Anterior cingulate cortex (tissue), 58 donors: ENCODE measurements around the gene ONECUT2.
A peak's percentile ranks its signal among the peaks of the same experiment; 100 is the strongest.
"Not testable (repeated sequence)": the region's sequence is repeated elsewhere in the genome, so short reads cannot be mapped to it uniquely, and the experiment has no call there.

Experiments used
- DNase-seq, 58 donors: peaks; one replicate each; lab custom pipeline; 2025; lab: John Stamatoyannopoulos, UW

Gene ONECUT2

DNA sequence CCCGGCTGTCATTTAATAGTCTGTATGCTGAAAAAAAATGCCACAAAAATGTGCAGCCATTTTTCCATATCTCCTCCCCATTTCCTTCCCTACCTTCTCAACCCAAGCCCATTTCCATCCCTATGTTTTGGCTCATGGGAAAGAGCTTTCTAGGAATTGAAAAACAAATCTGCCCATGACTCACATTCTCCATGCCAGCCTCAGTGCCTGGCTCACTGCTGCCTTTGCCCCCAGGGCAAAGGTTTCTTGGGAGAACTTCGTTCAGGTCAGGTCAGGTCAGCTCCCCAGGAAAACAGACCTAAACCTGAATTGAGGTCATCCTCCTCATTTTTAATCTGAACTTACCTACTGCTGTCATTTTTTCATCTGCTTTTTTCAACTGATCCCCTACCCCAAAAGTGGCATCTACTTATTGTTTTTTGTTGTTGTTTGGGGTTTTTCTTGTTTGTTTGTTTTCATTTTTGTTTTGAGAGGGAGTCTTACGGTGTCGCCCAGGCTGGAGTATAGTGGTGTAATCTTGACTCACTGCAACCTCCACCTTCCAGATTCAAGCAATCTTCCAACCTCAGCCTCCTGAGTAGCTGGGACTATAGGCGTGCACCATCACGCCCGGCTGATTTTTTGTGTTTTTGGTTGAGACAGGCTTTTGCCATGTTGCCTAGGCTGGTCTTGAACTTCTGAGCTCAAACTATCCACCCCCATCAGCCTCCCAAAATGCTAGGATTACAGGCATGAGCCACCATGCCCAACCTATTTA lies 84.7 kb downstream of the ONECUT2 start:
- DNase-seq = no peak

- not testable (repeated sequence) for DNase-seq
Measured at GRCh38 chr18:57522348-57522747, 87.2 kb downstream of the ONECUT2 start.

DNA sequence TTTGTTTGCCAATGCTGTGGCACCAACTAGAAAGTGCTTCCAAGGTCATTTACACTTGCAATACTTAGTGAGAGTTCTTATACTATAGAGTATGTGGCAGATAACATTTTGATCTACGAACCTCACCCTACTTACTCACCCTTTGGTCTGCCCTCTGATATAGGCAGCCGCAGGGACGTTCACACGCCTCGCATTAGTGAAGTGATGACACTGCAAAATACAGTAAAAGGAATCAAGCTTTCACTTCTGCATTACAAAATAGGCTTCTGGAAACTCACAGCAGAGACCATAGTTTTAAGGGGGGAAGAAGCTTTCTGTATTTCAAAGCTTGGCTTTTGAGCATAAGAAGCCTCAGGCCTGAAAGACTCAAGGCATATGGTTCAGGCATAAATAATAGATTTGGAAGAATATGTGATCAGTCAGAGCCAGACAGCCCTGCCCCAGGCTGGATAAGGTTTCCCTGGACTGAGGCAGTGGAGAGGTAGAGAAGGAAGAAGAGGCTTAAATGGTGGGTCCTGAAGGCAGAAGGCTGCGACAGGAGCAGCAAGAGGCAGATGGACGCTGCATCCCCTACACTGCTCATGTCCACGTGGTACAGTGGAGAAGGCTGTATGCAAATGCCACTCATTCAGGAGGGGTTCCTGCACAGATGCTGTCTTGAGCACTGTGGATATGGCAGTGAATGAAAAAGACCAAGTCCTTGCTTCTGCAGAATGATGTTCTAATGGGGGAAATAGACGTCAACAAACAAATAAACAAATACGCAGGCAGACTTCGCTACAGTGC lies 88.2 kb downstream of the ONECUT2 start:
- peak in 3 of 58 donors; percentile 0 to 4 (median 4) for DNase-seq

DNA sequence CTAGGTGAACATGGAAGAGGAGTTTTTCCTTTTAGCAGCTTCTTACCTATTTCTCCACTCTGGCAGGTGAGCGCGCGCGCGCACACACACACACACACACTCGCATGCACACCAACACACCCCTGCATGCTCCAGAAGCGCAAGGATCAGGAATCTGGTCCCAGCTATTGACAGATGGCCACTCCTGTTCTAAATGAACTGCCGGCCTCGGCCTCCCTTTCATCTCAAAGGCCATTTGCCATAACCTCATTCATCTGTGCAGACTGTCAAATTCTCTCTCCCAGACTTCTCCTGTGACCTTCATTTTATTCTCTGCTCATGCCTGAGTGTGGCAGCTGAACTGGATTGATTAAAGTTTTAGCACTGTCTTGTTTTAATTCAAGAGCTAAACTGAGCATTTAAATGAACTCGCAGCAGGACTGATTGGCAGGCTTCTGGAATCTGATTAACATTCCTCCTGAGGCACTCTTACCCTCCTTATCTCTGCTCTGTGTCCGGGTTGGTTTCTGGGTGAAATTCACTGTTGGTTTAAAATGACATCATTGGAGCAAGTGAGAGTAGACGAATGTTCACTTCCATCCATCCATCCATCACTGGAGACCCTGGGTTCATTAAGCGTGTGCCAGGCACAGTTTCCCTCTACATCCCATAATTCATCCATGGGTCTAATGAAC lies 92.5 kb downstream of the ONECUT2 start:
- no peak for DNase-seq

- no peak for DNase-seq
Measured at GRCh38 chr18:57529151-57529550, 94.0 kb downstream of the ONECUT2 start.

DNA sequence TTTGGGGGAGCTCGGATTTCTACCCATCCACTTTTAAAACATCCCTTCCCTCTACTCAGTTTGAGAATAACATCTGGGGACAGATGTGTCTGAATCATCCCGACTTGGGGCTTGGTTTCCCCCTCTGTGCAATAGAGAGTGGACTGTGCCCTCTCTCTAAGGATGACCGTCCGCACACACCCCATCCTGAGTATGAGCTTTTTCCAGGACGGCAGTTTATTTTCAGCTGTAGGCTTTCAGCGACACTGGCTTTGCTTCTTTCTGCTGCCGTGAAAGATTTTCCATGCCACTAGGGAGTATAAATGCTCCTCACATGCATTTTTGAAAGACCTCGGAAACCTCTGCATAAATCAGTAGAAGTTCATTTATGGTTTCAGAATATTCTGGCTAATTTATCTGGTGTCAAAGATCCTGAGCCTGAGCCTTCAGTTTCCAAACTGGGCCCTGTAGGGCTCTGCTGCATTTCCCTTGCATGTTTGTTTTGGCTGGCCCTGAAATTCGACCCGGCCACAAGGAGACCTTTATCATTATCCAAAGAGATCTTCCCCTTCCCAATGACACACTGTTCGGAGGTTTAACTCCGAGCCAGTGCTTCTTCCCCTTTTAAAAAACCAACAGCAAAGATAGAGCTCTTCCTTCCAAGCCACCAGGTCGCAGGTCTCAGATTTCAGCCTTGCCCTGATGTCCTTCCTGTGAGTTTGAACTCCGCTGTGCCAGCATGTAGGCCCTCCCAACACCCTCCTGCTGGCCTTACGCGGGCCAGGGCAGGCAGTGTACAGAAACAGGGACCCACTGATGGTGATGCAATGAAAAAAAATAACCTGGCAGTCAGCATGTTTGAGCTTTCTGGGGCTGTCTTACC lies 98.1 kb downstream of the ONECUT2 start:
- no peak for DNase-seq

- no peak for DNase-seq
Measured at GRCh38 chr18:57533868-57534510, 98.8 kb downstream of the ONECUT2 start.

DNA sequence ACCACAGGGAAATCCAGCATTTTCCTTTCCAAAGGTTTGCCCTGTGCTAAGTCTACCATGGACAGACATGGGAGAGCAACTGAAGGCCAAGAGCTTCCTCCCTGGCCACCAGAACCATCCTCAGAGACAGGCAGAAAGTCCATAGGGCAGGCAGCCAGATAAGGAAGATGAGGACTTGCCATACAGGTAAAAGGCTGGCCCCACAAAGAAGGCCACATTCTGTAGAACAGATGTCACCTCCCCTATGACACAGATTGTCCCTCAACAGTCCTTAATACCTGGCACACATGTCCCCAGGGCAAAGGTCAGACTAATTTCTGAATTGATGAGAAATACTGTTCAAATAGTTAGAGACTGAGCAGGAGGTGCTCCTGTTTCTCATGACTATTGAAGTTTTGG lies 99.3 kb downstream of the ONECUT2 start:
- no peak for DNase-seq

DNA sequence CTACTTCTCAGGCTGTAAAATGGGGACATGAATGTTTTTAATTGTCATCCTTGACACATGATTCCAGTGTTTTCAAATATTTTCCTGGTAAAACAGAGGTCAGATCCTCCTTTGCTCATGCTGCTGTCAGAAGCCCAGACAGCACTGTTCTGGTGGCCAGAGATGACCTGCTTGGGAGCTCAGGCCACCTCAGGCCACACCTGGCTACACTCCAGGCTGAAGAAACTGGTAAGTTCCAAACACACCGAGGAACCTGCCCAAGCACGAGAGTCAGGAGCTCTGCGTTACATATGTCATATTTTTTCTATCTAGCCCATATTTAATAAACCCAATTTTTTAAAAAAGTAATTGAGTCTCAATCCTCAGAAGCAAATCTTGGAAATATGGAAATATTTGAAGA lies 103.4 kb downstream of the ONECUT2 start:
- no peak for DNase-seq

DNA sequence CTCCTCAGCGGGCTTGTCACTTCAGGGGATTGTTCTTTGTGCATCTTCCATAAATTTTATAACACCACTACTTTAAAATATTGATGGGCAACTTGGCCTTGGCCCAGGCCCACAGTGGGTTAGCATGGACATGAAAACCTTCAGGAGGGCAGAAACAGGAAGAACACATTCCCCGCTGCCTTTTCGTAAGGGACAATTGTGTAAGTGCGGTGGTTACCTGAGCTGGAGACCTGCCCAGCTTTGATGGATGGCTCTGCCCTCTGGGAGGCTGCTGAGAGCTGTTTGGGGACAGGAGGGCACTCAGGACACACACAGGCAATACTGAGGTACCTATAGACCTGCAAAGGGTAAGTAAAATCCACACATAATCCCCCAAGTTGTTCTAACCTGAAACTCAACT lies 104.5 kb downstream of the ONECUT2 start:
- DNase-seq = no peak
